A673 (cell line): ENCODE measurements around the gene FNBP1.

Experiments
- CTCF ChIP-seq: fragments of 300-800, 200-600 bp; sonication (generic); conservative IDR thresholded peaks from 2 replicates; pipeline ENCODE4 v1.5.1; 2017; ENCODE audit warnings: low read depth, mild to moderate bottlenecking, antibody characterized with exemption, low read length, moderate library complexity, mixed read lengths
- EZH2 ChIP-seq: fragments of 200-600 bp; sonication (generic); IDR thresholded peaks from 2 replicates; pipeline ENCODE4 v1.6.1; 2017; ENCODE audit warnings: borderline replicate concordance, low read depth, mild to moderate bottlenecking, mixed read lengths, antibody characterized with exemption, low read length; ENCODE audit not compliant: poor library complexity, severe bottlenecking

GRCh38 chr9:129866394-129867135 is 176.4 kb downstream of the FNBP1 start:
- TF ChIP-seq CTCF (no peak), EZH2 (no peak)
